Measurements from ENCODE around the gene GPR6.

Gene GPR6

DNA sequence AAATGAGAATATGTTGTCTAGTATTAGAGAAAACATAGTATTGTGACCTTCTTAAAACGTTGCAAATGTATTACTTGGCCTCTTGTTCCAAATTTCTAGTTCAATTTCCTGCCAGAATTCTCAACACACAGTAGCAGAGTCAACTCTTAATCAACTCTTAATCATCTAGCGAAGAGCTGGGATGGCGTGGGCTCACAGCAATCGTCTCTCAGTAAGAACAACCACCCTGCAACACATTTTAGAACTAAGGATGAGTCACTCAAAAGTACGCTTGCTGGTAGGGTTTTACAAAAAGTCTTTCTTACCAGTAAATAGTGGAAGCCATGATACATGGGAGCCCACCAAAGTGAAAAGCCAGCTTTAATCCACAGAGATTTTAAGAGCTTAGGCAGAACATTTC, 24.6 kb downstream of the GPR6 start:
- DNase-seq = no peak

GRCh38 chr6:110013386-110013785, 35.3 kb downstream of the GPR6 start:
- no peak for DNase-seq

DNA sequence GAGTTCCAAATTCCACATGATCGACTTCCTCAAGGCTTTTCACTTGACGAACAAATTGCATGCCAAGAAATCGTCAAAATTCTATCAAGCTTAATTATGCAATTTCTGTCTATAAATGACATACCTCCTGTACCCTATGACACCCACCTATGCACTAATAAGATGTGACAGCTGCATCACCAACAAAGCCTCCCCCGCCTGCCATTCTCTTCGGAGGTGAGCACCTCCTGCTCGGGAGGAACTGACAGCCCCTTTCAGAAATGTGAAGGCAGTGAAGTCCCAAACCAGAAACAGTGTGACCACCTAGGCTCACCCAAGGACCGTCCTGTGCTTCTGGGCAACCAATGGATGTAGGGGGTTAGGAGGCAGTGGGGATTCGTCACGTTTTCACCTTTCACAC, 37.1 kb downstream of the GPR6 start:
- no peak for DNase-seq

GRCh38 chr6:110017306-110017705, 39.2 kb downstream of the GPR6 start:
- DNase-seq = no peak

DNA sequence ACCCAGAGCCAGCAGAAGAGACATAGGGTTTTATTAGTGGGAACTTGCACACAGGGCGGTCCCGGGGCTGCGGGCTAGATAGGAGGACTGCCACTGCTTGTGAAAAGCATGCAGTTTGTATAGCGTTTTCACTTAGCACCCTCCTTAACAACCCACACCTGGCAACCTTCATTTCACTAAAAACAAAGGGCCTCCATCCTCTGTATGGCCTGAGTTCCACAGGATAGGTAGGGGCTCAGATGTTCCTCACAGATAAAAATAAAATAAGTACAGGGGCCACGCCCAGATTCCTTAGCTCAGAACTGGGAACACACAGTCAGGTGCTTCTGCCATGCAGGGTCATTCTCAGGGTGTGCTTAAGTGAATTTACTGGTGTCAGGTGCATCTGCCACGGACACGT, 39.8 kb downstream of the GPR6 start:
- DNase-seq = no peak

DNA sequence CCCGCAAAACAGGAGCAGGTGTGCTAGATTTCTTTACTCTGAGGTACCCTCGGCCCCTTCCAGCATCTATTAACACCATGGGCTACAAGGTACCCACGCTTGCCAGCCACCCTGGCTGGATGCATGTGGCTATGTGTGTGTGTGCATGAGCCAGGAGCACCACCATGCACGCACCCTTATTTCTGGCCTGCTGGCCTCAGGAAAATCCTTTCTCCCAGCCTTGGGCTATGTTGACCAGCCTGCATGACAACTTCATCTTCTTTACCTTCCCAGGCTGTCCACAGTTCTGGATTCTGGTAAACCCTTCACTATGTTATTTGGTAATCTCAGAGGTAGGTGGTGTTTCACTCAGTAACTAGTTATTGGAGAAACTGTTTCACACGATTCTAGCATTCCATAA, 40.4 kb downstream of the GPR6 start:
- DNase-seq = no peak

GRCh38 chr6:110020888-110021287, 42.8 kb downstream of the GPR6 start:
- no peak for DNase-seq

GRCh38 chr6:110029144-110029543, 51.0 kb downstream of the GPR6 start:
- no peak for DNase-seq
